Activated B cell treated with CpG ODN at 0.5 μM for 24 hours (primary cell): ENCODE measurements around the gene STK17B. TPM values are rescaled to one million over a fixed set of nuclear protein-coding genes. Genes with fewer than 3 reads are reported as not detected.

Experiments used
- ATAC-seq: fragments of 200-7000 bp; cut with Tn5 transposase; one replicate; pipeline ENCODE4 v1.10.0; 2021; ENCODE audit warnings: low read depth, mild to moderate bottlenecking, moderate library complexity
- CTCF ChIA-PET: fragments of 350-600 bp; sonication (Branson Sonifier 250); formaldehyde crosslinking; loops from one replicate; lab custom pipeline; 2021; ENCODE audit warnings: antibody characterized with exemption; lab: Charles Lee
- POLR2A ChIA-PET: fragments of 350-600 bp; sonication (Branson Sonifier 250); formaldehyde crosslinking; loops from one replicate; lab custom pipeline; 2021; ENCODE audit warnings: antibody characterized with exemption; lab: Charles Lee
- DNase-seq: peaks from one replicate; pipeline ENCODE4 v3.0.0; 2022
- H3K27ac Mint-ChIP-seq: one replicate; pipeline ENCODE4 v1.8.0; 2020; ENCODE audit warnings: mixed read lengths
- H3K27me3 Mint-ChIP-seq: one replicate; pipeline ENCODE4 v1.8.0; 2021; ENCODE audit warnings: mixed read lengths
- H3K36me3 Mint-ChIP-seq: one replicate; pipeline ENCODE4 v1.8.0; 2021; ENCODE audit warnings: low read depth, mixed read lengths
- H3K4me1 Mint-ChIP-seq: one replicate; pipeline ENCODE4 v1.8.0; 2021; ENCODE audit warnings: mixed read lengths
- H3K4me3 Mint-ChIP-seq: one replicate; pipeline ENCODE4 v1.8.0; 2020; ENCODE audit warnings: mild to moderate bottlenecking, mixed read lengths
- H3K9me3 Mint-ChIP-seq: one replicate; pipeline ENCODE4 v1.8.0; 2020; ENCODE audit warnings: mixed read lengths
- intact Hi-C: fragments of 100-400 bp; cut with micrococcal nuclease; formaldehyde crosslinking; loops from one replicate; pipeline ENCODE4 v1.15.1; 2024
- total RNA-seq: library from RNA; stranded (reverse); gene quantifications from 2 replicates; pipeline ENCODE4 v1.2.3, GENCODE V29; 2022
- TF ChIP-seq, protein P1 (sequence below): fragments of 200-600 bp; IDR thresholded peaks from one replicate; pipeline ENCODE4 v1.8.0; 2022; ENCODE audit warnings: antibody characterized with exemption, mild to moderate bottlenecking

STK17B gene
- total RNA-seq = 203 and 226 TPM in 2 replicates

DNA sequence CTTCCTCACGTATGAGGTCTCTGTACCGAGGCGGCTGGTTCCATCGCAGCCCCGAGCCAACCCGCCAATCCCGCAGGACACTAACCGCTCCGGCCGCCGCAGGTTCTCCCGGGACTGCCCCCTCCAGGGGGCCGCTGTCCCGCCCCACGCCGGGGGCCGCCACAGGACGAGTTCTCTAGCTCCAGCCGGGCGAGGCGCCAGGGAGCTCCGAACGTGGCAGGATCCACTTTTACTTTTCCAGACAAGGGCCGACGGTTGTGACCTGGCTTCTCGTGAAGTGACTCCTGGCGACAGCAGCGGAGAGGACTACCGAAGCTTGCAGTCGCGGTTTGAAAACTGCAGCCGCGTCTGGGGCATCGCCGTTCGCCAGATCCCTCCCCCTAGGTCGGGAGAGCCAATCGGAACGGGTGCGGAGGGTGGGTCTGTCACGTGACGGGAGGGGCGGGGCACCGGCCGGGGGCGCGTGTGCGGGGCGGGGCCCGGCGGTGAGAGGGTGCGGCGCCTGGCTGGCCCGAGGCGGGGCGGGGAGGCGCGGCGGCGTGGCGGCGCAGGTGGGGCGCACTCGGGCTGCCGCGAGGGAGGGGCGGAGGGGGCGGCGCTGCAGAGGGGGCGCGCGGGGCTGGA, at the start of gene STK17B:
Gene STK17B (minus strand): TSS at position 331 of the 624 bp plus-strand sequence. CDS start 8,195 bp downstream, outside the sequence.
- DNase-seq (peak; percentile 88), ATAC-seq (peak; percentile 64)
- intact Hi-C loops = loop anchor here (1.0 to 10.0 kb wide), 6 partner anchors 40 to 1329 kb away; partner anchors contain the start of genes HSPE1 and SLC39A10
- ChIA-PET POLR2A (interaction anchor here (0.6 to 11.0 kb wide), 41 partner anchors 11 to 1138 kb away, joined by 3 to 543 read pairs (median 6); partner anchors contain the start of genes DNAH7 and SLC39A10), CTCF (interaction anchor here (0.8 to 3.0 kb wide), 7 partner anchors 19 to 105 kb away, joined by 3 to 22 read pairs (median 6); no protein-coding TSS in a partner anchor)
- peak within 1 kb of the TSS; percentile 99 for H3K4me3 Mint-ChIP-seq
- H3K4me1 Mint-ChIP-seq = peaks cover 60% of the 10 kb centered on the region
- H3K27me3 Mint-ChIP-seq = no peaks in the 10 kb centered on the region
- H3K27ac Mint-ChIP-seq = peak within 1 kb of the TSS; percentile 98
- no peaks in the 10 kb centered on the region for H3K9me3 Mint-ChIP-seq
- TF ChIP-seq, protein P1, sequence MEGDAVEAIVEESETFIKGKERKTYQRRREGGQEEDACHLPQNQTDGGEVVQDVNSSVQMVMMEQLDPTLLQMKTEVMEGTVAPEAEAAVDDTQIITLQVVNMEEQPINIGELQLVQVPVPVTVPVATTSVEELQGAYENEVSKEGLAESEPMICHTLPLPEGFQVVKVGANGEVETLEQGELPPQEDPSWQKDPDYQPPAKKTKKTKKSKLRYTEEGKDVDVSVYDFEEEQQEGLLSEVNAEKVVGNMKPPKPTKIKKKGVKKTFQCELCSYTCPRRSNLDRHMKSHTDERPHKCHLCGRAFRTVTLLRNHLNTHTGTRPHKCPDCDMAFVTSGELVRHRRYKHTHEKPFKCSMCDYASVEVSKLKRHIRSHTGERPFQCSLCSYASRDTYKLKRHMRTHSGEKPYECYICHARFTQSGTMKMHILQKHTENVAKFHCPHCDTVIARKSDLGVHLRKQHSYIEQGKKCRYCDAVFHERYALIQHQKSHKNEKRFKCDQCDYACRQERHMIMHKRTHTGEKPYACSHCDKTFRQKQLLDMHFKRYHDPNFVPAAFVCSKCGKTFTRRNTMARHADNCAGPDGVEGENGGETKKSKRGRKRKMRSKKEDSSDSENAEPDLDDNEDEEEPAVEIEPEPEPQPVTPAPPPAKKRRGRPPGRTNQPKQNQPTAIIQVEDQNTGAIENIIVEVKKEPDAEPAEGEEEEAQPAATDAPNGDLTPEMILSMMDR = no peak
- H3K36me3 Mint-ChIP-seq = peaks cover 38% of the 10 kb centered on the region

DNA sequence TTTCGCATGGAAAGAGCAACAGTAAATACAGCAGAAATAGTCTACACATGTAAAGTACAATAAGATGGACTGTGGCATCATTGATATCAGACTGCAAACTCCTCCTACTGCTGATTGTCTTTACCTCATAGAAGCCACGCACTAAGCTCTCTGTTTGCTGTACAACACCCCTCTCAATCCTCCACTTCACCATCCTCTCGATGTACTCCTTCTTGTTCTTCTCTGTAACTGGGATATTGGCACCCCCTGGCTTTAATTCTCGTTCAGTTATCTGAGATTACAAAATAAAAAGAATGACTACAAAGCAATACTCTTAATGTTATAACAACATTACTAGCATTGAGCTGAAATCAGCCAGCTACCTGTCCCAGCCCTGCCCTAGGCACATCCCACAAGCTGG, 49.3 kb upstream of the STK17B start:
- Mint-ChIP-seq H3K27ac (no peak overlapping the region), H3K27me3 (no peaks in the 10 kb centered on the region), H3K9me3 (no peaks in the 10 kb centered on the region), H3K4me1 (peaks cover 55% of the 10 kb centered on the region), H3K36me3 (peaks cover 3% of the 10 kb centered on the region), H3K4me3 (no peak overlapping the region)
- TF ChIP-seq, protein P1 = no peak
- ChIA-PET POLR2A (interaction anchor here (0.9 to 4.2 kb wide), 7 partner anchors 10 to 56 kb away, joined by 3 to 25 read pairs (median 7); partner anchors contain the start of gene STK17B), CTCF (interaction anchor here (0.7 to 2.4 kb wide), 11 partner anchors 13 to 142 kb away, joined by 3 to 14 read pairs (median 4); no protein-coding TSS in a partner anchor)
- ATAC-seq (peak; percentile 49), DNase-seq (no peak)
- intact Hi-C loops = no loop called here

DNA sequence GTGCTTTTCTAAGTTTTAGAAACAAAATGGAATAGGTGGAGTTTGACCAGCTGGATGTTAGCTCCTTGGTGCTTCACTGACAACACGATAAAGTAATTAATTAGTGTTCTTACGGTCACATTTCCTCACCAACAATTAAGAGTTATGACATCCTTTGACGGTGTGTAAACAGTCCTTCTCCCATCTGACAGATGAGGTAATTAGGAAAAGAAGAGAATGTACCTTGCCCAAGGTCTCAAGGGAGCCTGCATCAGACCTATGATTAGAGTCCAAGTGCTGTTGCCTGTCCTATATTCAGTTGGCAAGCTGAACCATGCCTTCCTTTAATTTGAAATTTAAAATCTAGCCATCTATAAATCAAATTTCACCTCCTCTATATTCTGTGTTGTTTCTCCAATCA, 48.3 kb upstream of the STK17B start:
- DNase-seq (no peak), ATAC-seq (no peak)
- Mint-ChIP-seq H3K4me3 (no peak overlapping the region), H3K4me1 (peaks cover 49% of the 10 kb centered on the region), H3K9me3 (no peaks in the 10 kb centered on the region), H3K27ac (no peak overlapping the region), H3K36me3 (peaks cover 3% of the 10 kb centered on the region), H3K27me3 (no peaks in the 10 kb centered on the region)
- intact Hi-C loops = no loop called here
- TF ChIP-seq, protein P1 = no peak
- ChIA-PET POLR2A (interaction anchor here (0.7 to 4.2 kb wide), 6 partner anchors 9 to 49 kb away, joined by 3 to 25 read pairs (median 8); partner anchors contain the start of gene STK17B), CTCF (interaction anchor here (1.0 to 2.4 kb wide), 8 partner anchors 10 to 141 kb away, joined by 3 to 14 read pairs (median 6); no protein-coding TSS in a partner anchor)

DNA sequence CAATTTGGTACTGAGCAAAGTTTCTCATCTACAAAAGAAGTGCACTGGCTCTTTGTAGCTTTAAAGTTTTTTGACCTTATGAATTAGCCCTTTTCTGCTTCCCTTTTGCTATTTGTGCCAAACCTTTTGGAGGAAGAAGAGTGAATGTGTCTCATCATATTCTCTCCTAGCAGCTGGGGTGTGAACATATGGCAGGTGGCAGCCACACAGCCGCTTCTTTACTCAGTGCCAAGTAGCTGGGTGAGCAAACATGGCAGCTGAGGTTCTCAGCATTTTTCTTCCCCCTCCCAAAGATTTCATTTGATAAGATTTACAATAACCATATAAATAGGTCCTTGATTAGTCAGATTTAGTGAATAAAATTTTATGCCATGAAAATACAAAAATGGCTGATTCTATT, 46.7 kb upstream of the STK17B start:
- no peak overlapping the region for H3K4me3 Mint-ChIP-seq

More for the DNA sequence above, 46.7 kb upstream of the STK17B start:
- ATAC-seq = no peak
- ChIA-PET CTCF (interaction anchor here (1.2 to 2.1 kb wide), 2 partner anchors 11 to 58 kb away, joined by 3 to 7 read pairs; no protein-coding TSS in a partner anchor), POLR2A (interaction anchor here (1.4 to 4.2 kb wide), 4 partner anchors 10 to 48 kb away, joined by 3 to 25 read pairs (median 4); partner anchors contain the start of gene STK17B)
- H3K36me3 Mint-ChIP-seq = peaks cover 3% of the 10 kb centered on the region
- peak overlapping the region; percentile 59 for H3K27ac Mint-ChIP-seq
- no peaks in the 10 kb centered on the region for H3K9me3 Mint-ChIP-seq
- TF ChIP-seq, protein P1 = no peak
- peaks cover 48% of the 10 kb centered on the region for H3K4me1 Mint-ChIP-seq
- no peak for DNase-seq
- H3K27me3 Mint-ChIP-seq = no peaks in the 10 kb centered on the region
- intact Hi-C loops = no loop called here
